GM23338 (cell line): Measurements from ENCODE around the gene RHBDF2. TPM values are rescaled to one million over a fixed set of nuclear protein-coding genes. Genes with fewer than 3 reads are reported as not detected.
A peak's percentile ranks its signal among the peaks of the same experiment; 100 is the strongest.

Experiments used
- ATAC-seq: fragments of 200-7000 bp; cut with Tn5 transposase; 3 replicates; pipeline ENCODE4 v1.9.1; 2020
- DNase-seq: peaks from one replicate; pipeline ENCODE4 v3.0.0-alpha.2; 2015; ENCODE audit warnings: low spot score
- H2AFZ ChIP-seq: fragments of 200-600 bp; sonication (generic); 2 replicates; pipeline ENCODE4 v1.8.0; 2016; ENCODE audit warnings: antibody characterized with exemption, mild to moderate bottlenecking, moderate library complexity
- H3F3A ChIP-seq: fragments of 200-600 bp; sonication (generic); replicated peaks from 2 replicates; pipeline ENCODE4 v1.8.0; 2017; ENCODE audit warnings: antibody characterized with exemption, mixed run types, low read depth
- H3K27ac ChIP-seq: fragments of 200-600 bp; sonication (generic); 2 replicates; pipeline ENCODE4 v1.6.1; 2016; ENCODE audit warnings: low read depth
- H3K27me3 ChIP-seq: fragments of 200-600 bp; sonication (generic); 2 replicates; pipeline ENCODE4 v1.8.0; 2016; ENCODE audit warnings: mild to moderate bottlenecking, mixed run types, moderate library complexity; ENCODE audit not compliant: insufficient read depth
- H3K36me3 ChIP-seq: fragments of 200-600 bp; sonication (generic); 2 replicates; pipeline ENCODE4 v1.8.0; 2016; ENCODE audit warnings: mild to moderate bottlenecking; ENCODE audit not compliant: insufficient read depth
- H3K4me1 ChIP-seq: fragments of 200-600 bp; sonication (generic); 2 replicates; pipeline ENCODE4 v1.8.0; 2016; ENCODE audit warnings: mild to moderate bottlenecking, moderate library complexity; ENCODE audit not compliant: insufficient read depth
- H3K4me2 ChIP-seq: fragments of 200-600 bp; sonication (generic); 2 replicates; pipeline ENCODE4 v1.7.1; 2017; ENCODE audit warnings: mixed run types
- H3K4me3 ChIP-seq: fragments of 200-600 bp; sonication (generic); 2 replicates; pipeline ENCODE4 v1.6.1; 2016; ENCODE audit warnings: mixed run types
- H3K79me2 ChIP-seq: fragments of 200-600 bp; sonication (generic); replicated peaks from 2 replicates; pipeline ENCODE4 v1.8.0; 2017; ENCODE audit warnings: mild to moderate bottlenecking; ENCODE audit not compliant: insufficient read depth
- H3K9me2 ChIP-seq: fragments of 200-600 bp; sonication (generic); 2 replicates; pipeline ENCODE4 v1.8.0; 2017; ENCODE audit not compliant: insufficient read depth
- H4K20me1 ChIP-seq: fragments of 200-600 bp; sonication (generic); replicated peaks from 2 replicates; pipeline ENCODE4 v1.8.0; 2017; ENCODE audit warnings: mild to moderate bottlenecking; ENCODE audit not compliant: insufficient read depth
- H3K27ac Mint-ChIP-seq: 2 replicates; pipeline ENCODE4 v1.8.0; 2020; ENCODE audit warnings: inconsistent platforms, mild to moderate bottlenecking, moderate library complexity, mixed read lengths
- H3K27me3 Mint-ChIP-seq: 3 replicates; pipeline ENCODE4 v1.8.0; 2022; ENCODE audit warnings: low read depth, mild to moderate bottlenecking, moderate library complexity, mixed read lengths, inconsistent platforms; ENCODE audit not compliant: insufficient read depth, poor library complexity
- H3K36me3 Mint-ChIP-seq: 3 replicates; pipeline ENCODE4 v1.8.0; 2021; ENCODE audit warnings: low read depth, mild to moderate bottlenecking, inconsistent platforms, moderate library complexity, mixed read lengths
- H3K4me1 Mint-ChIP-seq: 3 replicates; pipeline ENCODE4 v1.8.0; 2020; ENCODE audit warnings: mild to moderate bottlenecking, inconsistent platforms, mixed read lengths
- H3K4me3 Mint-ChIP-seq: 3 replicates; pipeline ENCODE4 v1.8.0; 2021; ENCODE audit warnings: moderate library complexity, mild to moderate bottlenecking, inconsistent platforms, mixed read lengths
- H3K9me3 Mint-ChIP-seq: 3 replicates; pipeline ENCODE4 v1.8.0; 2020; ENCODE audit warnings: moderate library complexity, mild to moderate bottlenecking, inconsistent platforms, mixed read lengths
- CREB1 ChIP-seq: fragments of 250-450 bp; sonication (Bioruptor Pico); IDR thresholded peaks from 2 replicates; pipeline ENCODE4 v1.5.0; 2020; ENCODE audit warnings: low read depth, mild to moderate bottlenecking, moderate library complexity
- CTCF ChIP-seq, 2 experiments: fragments of 200-600 bp in 1 of 2; sonication (generic) in 1 of 2; conservative IDR thresholded peaks; 2 replicates each; pipeline versions ENCODE4 v1.5.1 to v1.6.1; 2016 to 2017; ENCODE audit warnings: antibody characterized with exemption in 2 of 2, low read depth in 2 of 2, mild to moderate bottlenecking in 2 of 2, moderate library complexity in 1 of 2
- ETS1 ChIP-seq: IDR thresholded peaks from 2 replicates; pipeline ENCODE4 v1.6.1; 2016; ENCODE audit warnings: antibody characterized with exemption
- EZH2 ChIP-seq: fragments of 200-600 bp; sonication (generic); IDR thresholded peaks from one replicate; pipeline ENCODE4 v1.8.0; 2017; ENCODE audit warnings: antibody characterized with exemption, mild to moderate bottlenecking, low read depth; ENCODE audit not compliant: unreplicated experiment
- EZH2phosphoT487 ChIP-seq: fragments of 200-600 bp; sonication (generic); IDR thresholded peaks from one replicate; pipeline ENCODE4 v1.8.1; 2018; ENCODE audit warnings: antibody characterized with exemption; ENCODE audit not compliant: unreplicated experiment
- JUNB ChIP-seq: IDR thresholded peaks from one replicate; pipeline ENCODE4 v1.6.1; 2016; ENCODE audit warnings: antibody characterized with exemption; ENCODE audit not compliant: unreplicated experiment
- POLR2AphosphoS5 ChIP-seq: IDR thresholded peaks from 2 replicates; pipeline ENCODE4 v1.6.1; 2016; ENCODE audit warnings: antibody characterized with exemption, low read depth
- STAT1 ChIP-seq: IDR thresholded peaks from one replicate; pipeline ENCODE4 v1.6.1; 2016; ENCODE audit warnings: antibody characterized with exemption; ENCODE audit not compliant: unreplicated experiment
- ZNF462 ChIP-seq: fragments of 250-450 bp; sonication (Bioruptor Pico); IDR thresholded peaks from 2 replicates; pipeline ENCODE4 v1.5.0; 2020; ENCODE audit warnings: mild to moderate bottlenecking, moderate library complexity
- polyA plus RNA-seq: library from polyadenylated mRNA; unstranded; fragments of >200 nt; fragmentation: Nextera tagmentation; extraction: Ambion mirVana; gene quantifications from 2 replicates; pipeline ENCODE4 v1.2.1, GENCODE V29; 2016
- total RNA-seq: library from RNA; depleted of rRNA; stranded (reverse); fragments of >200 nt; shearing (Covaris generic); gene quantifications from 2 replicates; pipeline ENCODE4 v1.2.3, GENCODE V29; 2014

Gene RHBDF2
- total and polyA plus RNA-seq, 2 experiments from 2014 or later, result 9.4 to 29.5 TPM

GRCh38 chr17:76467366-76467765 is 33.9 kb downstream of the RHBDF2 start, which contains the start of gene AANAT:
TSS of gene AANAT (plus strand) at chr17:76467603. CDS start at chr17:76468747, 1,144 bp downstream.
- no peak for DNase-seq
- Mint-ChIP-seq H3K27me3 (peaks cover 10% of the 10 kb centered on the region), H3K4me1 (peaks cover 10% of the 10 kb centered on the region; the same call in 2 of the 3 replicates), H3K9me3 (no peaks in the 10 kb centered on the region; the same call in 1 of the 3 replicates), H3K4me3 (no peak within 1 kb of the TSS), H3K36me3 (peaks cover 4% of the 10 kb centered on the region; the same call in 1 of the 3 replicates), H3K27ac (peak within 1 kb of the TSS; percentile 27; the same call in 1 of the 2 replicates)
- no peaks in the 10 kb centered on the region for H3K4me1 ChIP-seq
- no peak for TF ChIP-seq ZNF462 (CRISPR knock-in tag)
- TF ChIP-seq JUNB, result no peak
- TF ChIP-seq POLR2AphosphoS5, result no peak
- TF ChIP-seq CREB1 (CRISPR knock-in tag), result no peak
- no peak for TF ChIP-seq STAT1
- no peak for TF ChIP-seq EZH2phosphoT487
- no peak for TF ChIP-seq CTCF (conservative IDR thresholded peaks at IDR 0.05; ENCODE audit: low read depth in 2 of 2)
- TF ChIP-seq ETS1, result no peak
- TF ChIP-seq EZH2, result no peak
- H3F3A ChIP-seq, result no peaks in the 10 kb centered on the region
- H3K27me3 ChIP-seq, result no peaks in the 10 kb centered on the region
- no peaks in the 10 kb centered on the region for H3K36me3 ChIP-seq
- no peaks in the 10 kb centered on the region for H3K9me2 ChIP-seq
- no peak within 1 kb of the TSS for H3K4me3 ChIP-seq
- no peaks in the 10 kb centered on the region for H3K79me2 ChIP-seq
- no peak within 1 kb of the TSS for H2AFZ ChIP-seq
- no peak within 1 kb of the TSS for H3K4me2 ChIP-seq
- H3K27ac ChIP-seq, result no peak within 1 kb of the TSS
- peak; percentile 29 for ATAC-seq
- H4K20me1 ChIP-seq, result no peaks in the 10 kb centered on the region
